Activated CD8-positive, alpha-beta T cell treated with anti-CD3 and anti-CD28 coated beads for 36 hours (primary cell): ENCODE data around the gene CCDC159. TPM values are rescaled to one million over a fixed set of nuclear protein-coding genes. Genes with fewer than 3 reads are reported as not detected.
"Not testable (repeated sequence)": the region's sequence is repeated elsewhere in the genome, so short reads cannot be mapped to it uniquely, and the experiment has no call there.

Experiments
- ATAC-seq: fragments of 200-7000 bp; cut with Tn5 transposase; one replicate; pipeline ENCODE4 v1.10.0; 2021; ENCODE audit warnings: mild to moderate bottlenecking, moderate library complexity
- CTCF ChIA-PET: fragments of 350-600 bp; sonication (Branson Sonifier 250); formaldehyde crosslinking; loops from one replicate; lab custom pipeline; 2021; ENCODE audit warnings: antibody characterized with exemption; lab: Charles Lee
- POLR2A ChIA-PET: fragments of 350-600 bp; sonication (Branson Sonifier 250); formaldehyde crosslinking; loops from one replicate; lab custom pipeline; 2021; ENCODE audit warnings: antibody characterized with exemption; lab: Charles Lee
- DNase-seq: peaks from one replicate; pipeline ENCODE4 v3.0.0-alpha.2; 2020
- H3K27ac Mint-ChIP-seq: one replicate; pipeline ENCODE4 v1.8.0; 2021; ENCODE audit warnings: mild to moderate bottlenecking, mixed read lengths
- H3K27me3 Mint-ChIP-seq: one replicate; pipeline ENCODE4 v1.8.0; 2021; ENCODE audit warnings: mixed read lengths
- H3K36me3 Mint-ChIP-seq: one replicate; pipeline ENCODE4 v1.8.0; 2021; ENCODE audit warnings: low read depth, mixed read lengths
- H3K4me1 Mint-ChIP-seq: one replicate; pipeline ENCODE4 v1.8.0; 2021; ENCODE audit warnings: low read depth, mixed read lengths
- H3K4me3 Mint-ChIP-seq: one replicate; pipeline ENCODE4 v1.8.0; 2021; ENCODE audit warnings: mild to moderate bottlenecking, moderate library complexity, mixed read lengths
- H3K9me3 Mint-ChIP-seq: one replicate; pipeline ENCODE4 v1.8.0; 2021; ENCODE audit warnings: mixed read lengths
- CTCF ChIP-seq: fragments of 200-600 bp; IDR thresholded peaks from one replicate; pipeline ENCODE4 v1.8.0; 2022; ENCODE audit warnings: antibody characterized with exemption, mild to moderate bottlenecking
- intact Hi-C: fragments of 100-400 bp; cut with micrococcal nuclease; formaldehyde crosslinking; loops from one replicate; pipeline ENCODE4 v1.10.0; 2022
- total RNA-seq, 2 experiments: library from RNA; stranded (reverse); gene quantifications; one replicate each; pipeline ENCODE4 v1.2.3, GENCODE V29; 2021

Gene CCDC159
- total RNA-seq, 2 experiments from 2014 or later: 9.7 to 10.5 TPM

GRCh38 chr19:11342429-11342828 lies 3.9 kb upstream of the CCDC159 start:
- CTCF ChIA-PET: interaction anchor here (1.2 kb wide), 1 partner anchor 41 kb away, joined by 7 read pairs; the partner anchor contains the start of gene EPOR
- intact Hi-C loops: no loop called here
- no peak overlapping the region for H3K4me3 Mint-ChIP-seq
- ATAC-seq: no peak
- H3K4me1 Mint-ChIP-seq: peaks cover 39% of the 10 kb centered on the region
- H3K27me3 Mint-ChIP-seq: no peaks in the 10 kb centered on the region
- no peak for TF ChIP-seq CTCF
- DNase-seq: no peak
- H3K9me3 Mint-ChIP-seq: no peaks in the 10 kb centered on the region
- H3K36me3 Mint-ChIP-seq: no peaks in the 10 kb centered on the region
- no peak overlapping the region for H3K27ac Mint-ChIP-seq
- POLR2A ChIA-PET: interaction anchor here (1.2 kb wide), 1 partner anchor 32 kb away, joined by 3 read pairs; the partner anchor contains the start of gene SWSAP1

- peaks cover 24% of the 10 kb centered on the region for H3K4me1 Mint-ChIP-seq
- intact Hi-C loops: no loop called here
- H3K9me3 Mint-ChIP-seq: peaks cover 8% of the 10 kb centered on the region
- H3K4me3 Mint-ChIP-seq: peak overlapping the region; percentile 97
- peaks cover 11% of the 10 kb centered on the region for H3K36me3 Mint-ChIP-seq
- H3K27ac Mint-ChIP-seq: peak overlapping the region; percentile 92
- POLR2A ChIA-PET: interaction anchor here (1.1 to 1.6 kb wide), 2 partner anchors 22 to 36 kb away, joined by 3 read pairs; no protein-coding TSS in a partner anchor
- DNase-seq (no peak), ATAC-seq (no peak)
- H3K27me3 Mint-ChIP-seq: no peaks in the 10 kb centered on the region
- CTCF ChIA-PET: interaction anchor here (1.1 to 1.5 kb wide), 2 partner anchors 21 to 35 kb away, joined by 3 read pairs; no protein-coding TSS in a partner anchor
- TF ChIP-seq CTCF: no peak
These were observed 1.1 kb upstream of the CCDC159 start for GRCh38 chr19:11345122-11345803.

GRCh38 chr19:11347546-11348039 lies 1.3 kb downstream of the CCDC159 start:
- no peak for DNase-seq
- H3K36me3 Mint-ChIP-seq: peaks cover 11% of the 10 kb centered on the region
- no peak for ATAC-seq
- POLR2A ChIA-PET: interaction anchor here (1.1 to 1.9 kb wide), 2 partner anchors 21 to 27 kb away, joined by 3 to 9 read pairs; partner anchors contain the start of gene SWSAP1
- intact Hi-C loops: no loop called here
- H3K27ac Mint-ChIP-seq: no peak overlapping the region
- H3K4me1 Mint-ChIP-seq: peaks cover 24% of the 10 kb centered on the region
- TF ChIP-seq CTCF: no peak
- CTCF ChIA-PET: interaction anchor here (0.7 kb wide), 1 partner anchor 34 kb away, joined by 3 read pairs; no protein-coding TSS in a partner anchor
- H3K4me3 Mint-ChIP-seq: peak overlapping the region; percentile 97
- peaks cover 8% of the 10 kb centered on the region for H3K9me3 Mint-ChIP-seq
- no peaks in the 10 kb centered on the region for H3K27me3 Mint-ChIP-seq

- ChIA-PET POLR2A (no interaction called here), CTCF (interaction anchor here (0.5 kb wide), 1 partner anchor 33 kb away, joined by 3 read pairs; no protein-coding TSS in a partner anchor)
- H3K27me3 Mint-ChIP-seq: no peaks in the 10 kb centered on the region
- H3K4me1 Mint-ChIP-seq: peaks cover 24% of the 10 kb centered on the region
- no peak overlapping the region for H3K4me3 Mint-ChIP-seq
- peaks cover 11% of the 10 kb centered on the region for H3K36me3 Mint-ChIP-seq
- no peak for TF ChIP-seq CTCF
- no peak for ATAC-seq
- intact Hi-C loops: no loop called here
- no peak for DNase-seq
- H3K27ac Mint-ChIP-seq: no peak overlapping the region
- H3K9me3 Mint-ChIP-seq: peaks cover 8% of the 10 kb centered on the region
These were observed 2.9 kb downstream of the CCDC159 start for GRCh38 chr19:11349171-11349570.

- POLR2A ChIA-PET, intact Hi-C loops, H3K27ac Mint-ChIP-seq, CTCF ChIA-PET, H3K36me3 Mint-ChIP-seq, H3K9me3 Mint-ChIP-seq, ATAC-seq, H3K4me1 Mint-ChIP-seq, DNase-seq, H3K4me3 Mint-ChIP-seq: not testable (repeated sequence)
- peaks cover 10% of the 10 kb centered on the region for H3K27me3 Mint-ChIP-seq
These were observed 7.8 kb downstream of the CCDC159 start for GRCh38 chr19:11354102-11354501.
